A673 (cell line): ENCODE data around the gene HEMK1.

Source experiments
- EZH2 ChIP-seq: fragments of 200-600 bp; sonication (generic); IDR thresholded peaks from 2 replicates; pipeline ENCODE4 v1.6.1; 2017; ENCODE audit warnings: borderline replicate concordance, low read depth, mild to moderate bottlenecking, mixed read lengths, antibody characterized with exemption, low read length; ENCODE audit not compliant: poor library complexity, severe bottlenecking
- TF ChIP-seq, protein P1 (sequence below): fragments of 300-800, 200-600 bp; sonication (generic); conservative IDR thresholded peaks from 2 replicates; pipeline ENCODE4 v1.5.1; 2017; ENCODE audit warnings: low read depth, mild to moderate bottlenecking, antibody characterized with exemption, low read length, moderate library complexity, mixed read lengths

DNA sequence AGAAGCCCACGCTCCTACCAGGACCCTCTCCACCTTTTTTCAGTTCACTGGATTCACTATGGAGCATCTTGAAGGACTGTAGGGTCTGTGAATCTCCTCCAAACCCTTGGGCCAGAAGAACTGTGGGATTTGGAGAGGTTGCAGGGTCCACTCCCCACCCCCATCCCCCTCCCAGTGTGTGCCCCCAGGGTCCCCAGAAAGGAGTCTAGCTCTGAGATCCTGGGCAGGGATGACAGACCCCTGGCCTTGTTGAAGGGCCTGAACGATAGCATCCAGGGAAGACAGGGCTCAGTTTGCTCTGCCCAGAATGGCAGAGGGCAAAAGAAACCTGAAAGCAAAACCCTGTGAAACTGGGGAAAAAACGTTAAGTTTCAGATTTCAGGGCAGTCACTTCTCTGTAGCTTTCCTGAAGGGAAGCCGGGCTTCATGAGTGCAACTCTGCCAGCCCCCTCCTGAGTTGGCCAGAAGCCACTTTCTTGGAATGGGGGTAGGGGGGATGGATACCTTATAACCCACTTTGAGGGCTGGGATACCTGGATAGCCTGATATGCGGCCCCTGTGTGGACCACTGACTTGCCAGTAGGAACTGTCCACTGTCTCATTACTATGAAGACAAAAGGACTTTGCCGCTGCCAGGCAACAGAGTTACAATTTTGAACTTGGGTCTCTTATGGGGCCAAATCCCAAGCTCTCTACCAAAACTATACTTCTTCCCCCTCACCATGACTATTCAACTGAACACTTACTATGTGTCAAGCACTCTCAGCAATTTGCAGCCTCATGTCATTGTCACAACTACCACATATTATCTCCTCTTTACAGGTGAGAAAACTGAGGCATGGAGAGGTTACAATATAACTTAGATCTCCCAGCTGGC is 43.9 kb downstream of the HEMK1 start:
- TF ChIP-seq, protein P1, sequence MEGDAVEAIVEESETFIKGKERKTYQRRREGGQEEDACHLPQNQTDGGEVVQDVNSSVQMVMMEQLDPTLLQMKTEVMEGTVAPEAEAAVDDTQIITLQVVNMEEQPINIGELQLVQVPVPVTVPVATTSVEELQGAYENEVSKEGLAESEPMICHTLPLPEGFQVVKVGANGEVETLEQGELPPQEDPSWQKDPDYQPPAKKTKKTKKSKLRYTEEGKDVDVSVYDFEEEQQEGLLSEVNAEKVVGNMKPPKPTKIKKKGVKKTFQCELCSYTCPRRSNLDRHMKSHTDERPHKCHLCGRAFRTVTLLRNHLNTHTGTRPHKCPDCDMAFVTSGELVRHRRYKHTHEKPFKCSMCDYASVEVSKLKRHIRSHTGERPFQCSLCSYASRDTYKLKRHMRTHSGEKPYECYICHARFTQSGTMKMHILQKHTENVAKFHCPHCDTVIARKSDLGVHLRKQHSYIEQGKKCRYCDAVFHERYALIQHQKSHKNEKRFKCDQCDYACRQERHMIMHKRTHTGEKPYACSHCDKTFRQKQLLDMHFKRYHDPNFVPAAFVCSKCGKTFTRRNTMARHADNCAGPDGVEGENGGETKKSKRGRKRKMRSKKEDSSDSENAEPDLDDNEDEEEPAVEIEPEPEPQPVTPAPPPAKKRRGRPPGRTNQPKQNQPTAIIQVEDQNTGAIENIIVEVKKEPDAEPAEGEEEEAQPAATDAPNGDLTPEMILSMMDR: no peak
- TF ChIP-seq EZH2: no peak
